Suppressor macrophage (primary cell): Measurements from ENCODE around the gene SHC4.
A peak's percentile ranks its signal among the peaks of the same experiment; 100 is the strongest.
"Not testable (repeated sequence)": the region's sequence is repeated elsewhere in the genome, so short reads cannot be mapped to it uniquely, and the experiment has no call there.

ENCODE experiments used
- DNase-seq, 4 experiments: peaks; one replicate each; pipeline ENCODE4 v3.0.0-alpha.2; 2020 to 2022
- total RNA-seq, 17 experiments: gene quantifications; one replicate each; lab custom pipeline; 2026; ENCODE audit warnings: mixed read lengths in 6 of 17, inconsistent platforms in 3 of 17; lab: John Stamatoyannopoulos, UW

The SHC4 gene
- total RNA-seq: 0 to 2.8 (median 0.12) reads per million in 17 experiments

GRCh38 chr15:48963524-48964113 is at the start of gene SHC4:
Gene SHC4, minus strand, starts transcription at chr15:48963919. Its CDS starts 904 bp downstream, at chr15:48963015.
- DNase-seq: peak; percentile 11 to 42 (median 40)

GRCh38 chr15:48999314-48999713 is 35.6 kb upstream of the SHC4 start:
- DNase-seq: no peak

GRCh38 chr15:48996276-48996675 is 32.6 kb upstream of the SHC4 start:
- DNase-seq: no peak

GRCh38 chr15:48993380-48993779 is 29.7 kb upstream of the SHC4 start:
- DNase-seq: no peak

- peak; percentile 4 to 50 (median 37) for DNase-seq
Observed at GRCh38 chr15:48992545-48992944, 28.8 kb upstream of the SHC4 start.

GRCh38 chr15:48992096-48992495 is 28.4 kb upstream of the SHC4 start:
- no peak for DNase-seq

- DNase-seq: no peak
Observed at GRCh38 chr15:48989170-48989569, 25.5 kb upstream of the SHC4 start.

GRCh38 chr15:48987142-48987541 is 23.4 kb upstream of the SHC4 start:
- DNase-seq: no peak

GRCh38 chr15:48986240-48986639 is 22.5 kb upstream of the SHC4 start:
- DNase-seq: no peak

GRCh38 chr15:48985516-48985915 is 21.8 kb upstream of the SHC4 start:
- DNase-seq: no peak

GRCh38 chr15:48984811-48985352 is 21.2 kb upstream of the SHC4 start:
- DNase-seq: no peak

- DNase-seq: no peak
Observed at GRCh38 chr15:48984021-48984710, 20.4 kb upstream of the SHC4 start.

GRCh38 chr15:48983300-48983699 is 19.6 kb upstream of the SHC4 start:
- no peak for DNase-seq

GRCh38 chr15:48981941-48982340 is 18.2 kb upstream of the SHC4 start:
- no peak for DNase-seq

GRCh38 chr15:48978638-48979037 is 14.9 kb upstream of the SHC4 start:
- DNase-seq: no peak

- DNase-seq: no peak
Observed at GRCh38 chr15:48976444-48977088, 12.8 kb upstream of the SHC4 start.

- peak; percentile 83 to 94 (median 91) for DNase-seq
Observed at GRCh38 chr15:48975472-48976419, 12.0 kb upstream of the SHC4 start.

- DNase-seq: no peak
Observed at GRCh38 chr15:48974882-48975281, 11.2 kb upstream of the SHC4 start.

- no peak for DNase-seq
Observed at GRCh38 chr15:48972750-48973503, 9.2 kb upstream of the SHC4 start.

- not testable (repeated sequence) for DNase-seq
Observed at GRCh38 chr15:48970926-48971325, 7.2 kb upstream of the SHC4 start.

- DNase-seq: no peak
Observed at GRCh38 chr15:48968066-48968465, 4.3 kb upstream of the SHC4 start.

- DNase-seq: no peak
Observed at GRCh38 chr15:48967336-48967735, 3.6 kb upstream of the SHC4 start.
